IMR-90 (cell line): Measurements from ENCODE around the gene CUX1.

Source experiments
- BHLHE40 ChIP-seq: fragments of 150-350 bp; IDR thresholded peaks from 2 replicates; pipeline ENCODE4 v1.6.1; 2016; ENCODE audit warnings: mild to moderate bottlenecking, low read depth, low read length
- RFX5 ChIP-seq: IDR thresholded peaks from 2 replicates; pipeline ENCODE4 v1.8.0; 2012; ENCODE audit warnings: low read depth, mild to moderate bottlenecking, low read length, moderate library complexity
- TF ChIP-seq, protein P1 (sequence below): conservative IDR thresholded peaks from 2 replicates; pipeline ENCODE4 v1.5.1; 2012; ENCODE audit warnings: mild to moderate bottlenecking, low read depth, low read length, improper control_type of control experiment

DNA sequence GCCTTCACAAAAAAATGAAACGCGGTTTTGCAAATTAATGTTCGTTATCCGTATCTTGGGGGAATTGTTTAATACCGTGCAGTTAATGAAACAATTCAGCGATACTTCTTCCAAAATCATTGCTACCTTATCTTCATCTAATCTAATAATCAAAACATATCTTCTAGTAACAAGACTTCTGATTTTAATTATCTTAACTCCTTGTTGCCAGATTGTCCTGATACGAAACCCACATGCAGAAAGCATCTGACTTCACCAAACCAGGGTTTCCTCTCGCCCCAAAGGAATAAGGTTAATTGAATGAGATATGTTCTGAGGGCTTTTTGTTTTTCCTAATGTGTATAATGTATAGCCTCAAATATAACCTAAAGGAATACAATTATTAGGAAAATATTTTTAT is 364.1 kb downstream of the CUX1 start:
- TF ChIP-seq BHLHE40 = no peak
- TF ChIP-seq RFX5 = no peak
- TF ChIP-seq, protein P1, sequence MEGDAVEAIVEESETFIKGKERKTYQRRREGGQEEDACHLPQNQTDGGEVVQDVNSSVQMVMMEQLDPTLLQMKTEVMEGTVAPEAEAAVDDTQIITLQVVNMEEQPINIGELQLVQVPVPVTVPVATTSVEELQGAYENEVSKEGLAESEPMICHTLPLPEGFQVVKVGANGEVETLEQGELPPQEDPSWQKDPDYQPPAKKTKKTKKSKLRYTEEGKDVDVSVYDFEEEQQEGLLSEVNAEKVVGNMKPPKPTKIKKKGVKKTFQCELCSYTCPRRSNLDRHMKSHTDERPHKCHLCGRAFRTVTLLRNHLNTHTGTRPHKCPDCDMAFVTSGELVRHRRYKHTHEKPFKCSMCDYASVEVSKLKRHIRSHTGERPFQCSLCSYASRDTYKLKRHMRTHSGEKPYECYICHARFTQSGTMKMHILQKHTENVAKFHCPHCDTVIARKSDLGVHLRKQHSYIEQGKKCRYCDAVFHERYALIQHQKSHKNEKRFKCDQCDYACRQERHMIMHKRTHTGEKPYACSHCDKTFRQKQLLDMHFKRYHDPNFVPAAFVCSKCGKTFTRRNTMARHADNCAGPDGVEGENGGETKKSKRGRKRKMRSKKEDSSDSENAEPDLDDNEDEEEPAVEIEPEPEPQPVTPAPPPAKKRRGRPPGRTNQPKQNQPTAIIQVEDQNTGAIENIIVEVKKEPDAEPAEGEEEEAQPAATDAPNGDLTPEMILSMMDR = no peak
